IMR-90 (cell line): Measurements from ENCODE around the gene KAZN. TPM values are rescaled to one million over a fixed set of nuclear protein-coding genes. Genes with fewer than 3 reads are reported as not detected.

Experiments used
- ATAC-seq: fragments of 200-7000 bp; cut with Tn5 transposase; 2 replicates; pipeline ENCODE4 v1.9.1; 2020; ENCODE audit warnings: low read depth, mild to moderate bottlenecking, moderate library complexity
- BruUV-seq: library from RNA; stranded (reverse); fragments of 400-500 nt; replicated peaks from 2 replicates; lab custom pipeline; 2021; lab: Mats Ljungman, UMichigan
- CTCF ChIA-PET: fragments of 300-600 bp; formaldehyde crosslinking; extraction: SDS; loops from one replicate; lab custom pipeline; 2021; ENCODE audit warnings: antibody characterized with exemption; lab: Yijun Ruan, JAX
- POLR2A ChIA-PET: fragments of 300-600 bp; sonication (Branson Sonifier 250); formaldehyde crosslinking; loops from one replicate; lab custom pipeline; 2022; ENCODE audit warnings: antibody characterized with exemption; ENCODE audit not compliant: unreplicated experiment; lab: Charles Lee
- DNase-seq: peaks from one replicate; pipeline ENCODE4 v3.0.0; 2013
- H2AFZ ChIP-seq: replicated peaks from 2 replicates; pipeline ENCODE3; 2013; ENCODE audit warnings: low read length, mild to moderate bottlenecking; ENCODE audit not compliant: poor library complexity
- H2AK5ac ChIP-seq: 2 replicates; pipeline ENCODE4 v1.6.1; 2013; ENCODE audit warnings: low read depth, low read length, inconsistent platforms
- H2AK9ac ChIP-seq: replicated peaks from 2 replicates; pipeline ENCODE3; 2013; ENCODE audit warnings: mild to moderate bottlenecking, low read depth, low read length, moderate library complexity; ENCODE audit not compliant: poor library complexity
- H2BK120ac ChIP-seq: 2 replicates; pipeline ENCODE4 v1.6.1; 2013; ENCODE audit warnings: low read depth, low read length, inconsistent platforms
- H2BK15ac ChIP-seq: 3 replicates; pipeline ENCODE4 v1.6.1; 2013; ENCODE audit warnings: low read depth, low read length, inconsistent platforms
- H2BK20ac ChIP-seq: 2 replicates; pipeline ENCODE4 v1.6.1; 2013; ENCODE audit warnings: low read depth, mild to moderate bottlenecking, inconsistent platforms, low read length, moderate library complexity
- H2BK5ac ChIP-seq: 2 replicates; pipeline ENCODE4 v1.6.1; 2013; ENCODE audit warnings: mild to moderate bottlenecking, low read depth, low read length, inconsistent platforms; ENCODE audit not compliant: poor library complexity, severe bottlenecking
- H3K14ac ChIP-seq: replicated peaks from 2 replicates; pipeline ENCODE4 v1.6.1; 2013; ENCODE audit warnings: low read depth, low read length, inconsistent platforms
- H3K18ac ChIP-seq: 2 replicates; pipeline ENCODE4 v1.6.1; 2013; ENCODE audit warnings: low read depth, low read length, control low read depth
- H3K23ac ChIP-seq: 2 replicates; pipeline ENCODE4 v1.6.1; 2013; ENCODE audit warnings: low read depth, low read length, inconsistent platforms
- H3K27ac ChIP-seq: 2 replicates; pipeline ENCODE4 v1.5.1; 2013; ENCODE audit warnings: mild to moderate bottlenecking, control low read depth, low read length; ENCODE audit not compliant: insufficient read depth
- H3K27me3 ChIP-seq: 2 replicates; pipeline ENCODE4 v1.6.1; 2013; ENCODE audit warnings: low read length; ENCODE audit not compliant: control insufficient read depth, insufficient read depth
- H3K36me3 ChIP-seq: 2 replicates; pipeline ENCODE4 v1.6.1; 2013; ENCODE audit warnings: low read length, mixed read lengths; ENCODE audit not compliant: control insufficient read depth, insufficient read depth
- H3K4ac ChIP-seq: 2 replicates; pipeline ENCODE4 v1.6.1; 2013; ENCODE audit warnings: low read depth, low read length, inconsistent platforms
- H3K4me1 ChIP-seq: 2 replicates; pipeline ENCODE4 v1.6.1; 2013; ENCODE audit warnings: low read length, mixed read lengths; ENCODE audit not compliant: control insufficient read depth, insufficient read depth
- H3K4me2 ChIP-seq: 2 replicates; pipeline ENCODE4 v1.6.1; 2013; ENCODE audit warnings: low read depth, mild to moderate bottlenecking, control low read depth, low read length, moderate library complexity
- H3K4me3 ChIP-seq: 2 replicates; pipeline ENCODE4 v1.5.1; 2013; ENCODE audit warnings: low read depth, mild to moderate bottlenecking, control low read depth, low read length, moderate library complexity; ENCODE audit not compliant: insufficient read depth
- H3K56ac ChIP-seq: 2 replicates; pipeline ENCODE4 v1.6.1; 2013; ENCODE audit warnings: low read length, inconsistent platforms; ENCODE audit not compliant: insufficient read depth; ENCODE audit errors: extremely low read depth
- H3K79me1 ChIP-seq, 2 experiments: 2 replicates each; pipeline ENCODE4 v1.6.1; 2013; ENCODE audit warnings: low read length in 2 of 2, inconsistent platforms in 1 of 2, low read depth in 1 of 2
- H3K9ac ChIP-seq: 2 replicates; pipeline ENCODE4 v1.6.1; 2013; ENCODE audit warnings: low read depth, low read length, control low read depth
- H3K9me1 ChIP-seq: 2 replicates; pipeline ENCODE4 v1.6.1; 2013; ENCODE audit warnings: low read length, inconsistent platforms; ENCODE audit not compliant: insufficient read depth
- H3K9me3 ChIP-seq: 2 replicates; pipeline ENCODE4 v1.6.1; 2013; ENCODE audit warnings: low read length; ENCODE audit not compliant: control insufficient read depth, insufficient read depth
- H4K20me1 ChIP-seq: 2 replicates; pipeline ENCODE4 v1.6.1; 2013; ENCODE audit warnings: low read length, inconsistent platforms; ENCODE audit not compliant: insufficient read depth
- H4K5ac ChIP-seq: 2 replicates; pipeline ENCODE4 v1.6.1; 2013; ENCODE audit warnings: mild to moderate bottlenecking, low read depth, low read length, control low read depth
- H4K8ac ChIP-seq, 2 experiments: 2 replicates each; pipeline ENCODE4 v1.6.1; 2013; ENCODE audit warnings: low read depth in 2 of 2, low read length in 2 of 2, control low read depth in 1 of 2, inconsistent platforms in 1 of 2
- H4K91ac ChIP-seq: 2 replicates; pipeline ENCODE4 v1.6.1; 2013; ENCODE audit warnings: low read depth, low read length, inconsistent platforms; ENCODE audit not compliant: insufficient read depth
- BHLHE40 ChIP-seq: fragments of 150-350 bp; IDR thresholded peaks from 2 replicates; pipeline ENCODE4 v1.6.1; 2016; ENCODE audit warnings: mild to moderate bottlenecking, low read depth, low read length
- CEBPB ChIP-seq: IDR thresholded peaks from 2 replicates; pipeline ENCODE4 v1.6.1; 2012; ENCODE audit warnings: low read depth, low read length, improper control_type of control experiment
- CHD1 ChIP-seq: IDR thresholded peaks from 2 replicates; pipeline ENCODE4 v1.6.1; 2012; ENCODE audit warnings: low read depth, low read length, improper control_type of control experiment
- FOS ChIP-seq: fragments of 150-350 bp; IDR thresholded peaks from 2 replicates; pipeline ENCODE4 v1.6.1; 2016; ENCODE audit warnings: low read depth, low read length
- MAFK ChIP-seq: IDR thresholded peaks from 2 replicates; pipeline ENCODE4 v1.6.1; 2012; ENCODE audit warnings: low read depth, low read length, improper control_type of control experiment
- MAZ ChIP-seq: IDR thresholded peaks from 2 replicates; pipeline ENCODE4 v1.6.1; 2012; ENCODE audit warnings: low read depth, mild to moderate bottlenecking, low read length, improper control_type of control experiment, moderate library complexity, borderline replicate concordance
- MXI1 ChIP-seq: IDR thresholded peaks from 2 replicates; pipeline ENCODE4 v1.6.1; 2012; ENCODE audit warnings: low read depth, mild to moderate bottlenecking, low read length, moderate library complexity, borderline replicate concordance
- NFE2L2 ChIP-seq: fragments of 150-350 bp; IDR thresholded peaks from 2 replicates; pipeline ENCODE4 v1.6.1; 2016; ENCODE audit warnings: low read depth, mild to moderate bottlenecking, low read length
- POLR2A ChIP-seq: IDR thresholded peaks from 2 replicates; pipeline ENCODE4 v1.6.1; 2012; ENCODE audit warnings: mild to moderate bottlenecking, low read depth, low read length
- RAD21 ChIP-seq: IDR thresholded peaks from 2 replicates; pipeline ENCODE4 v1.6.1; 2012; ENCODE audit warnings: low read length, improper control_type of control experiment
- RCOR1 ChIP-seq: IDR thresholded peaks from 2 replicates; pipeline ENCODE4 v1.6.1; 2012; ENCODE audit warnings: mild to moderate bottlenecking, low read length, improper control_type of control experiment; ENCODE audit not compliant: insufficient replicate concordance
- RFX5 ChIP-seq: IDR thresholded peaks from 2 replicates; pipeline ENCODE4 v1.8.0; 2012; ENCODE audit warnings: low read depth, mild to moderate bottlenecking, low read length, moderate library complexity
- SMC3 ChIP-seq: fragments of 150-350 bp; IDR thresholded peaks from 2 replicates; pipeline ENCODE4 v1.6.1; 2016; ENCODE audit warnings: low read depth, mild to moderate bottlenecking, antibody characterized with exemption, low read length, moderate library complexity
- WGBS, 2 experiments: methylation state at CpG; one replicate each; pipeline versions ENCODE4 v1.1.5 to v1.1.7; 2013; ENCODE audit warnings: missing lambda C conversion rate in 2 of 2; ENCODE audit not compliant: insufficient read length in 1 of 2; ENCODE audit errors: extremely low coverage in 2 of 2; 5-methylcytosine and 5-hydroxymethylcytosine counted together
- dilution Hi-C: fragments of 300-500 bp; cut with HindIII; formaldehyde crosslinking; loops from one replicate; pipeline ENCODE4 v1.14.3; 2018; ENCODE audit warnings: low sequenced_read_pairs; ENCODE audit not compliant: unreplicated experiment
- in situ Hi-C: fragments of 300-500 bp; cut with MboI; formaldehyde crosslinking; loops from 3 replicates; pipeline ENCODE4 v1.14.3; 2019; ENCODE audit warnings: low sequenced_read_pairs, inconsistent platforms, mixed read lengths
- intact Hi-C: fragments of 100-400 bp; cut with micrococcal nuclease; formaldehyde crosslinking; loops from 2 replicates; pipeline ENCODE4 v1.10.0; 2022
- polyA plus RNA-seq, 3 experiments: library from polyadenylated mRNA; depleted of rRNA; stranded (reverse); fragments of >200 nt; gene quantifications; 2 replicates each; pipeline ENCODE4 v1.2.3, GENCODE V29; 2012; ENCODE audit warnings: low replicate concordance in 1 of 3
- total RNA-seq: library from RNA; depleted of rRNA; stranded (reverse); fragments of >200 nt; gene quantifications from 2 replicates; pipeline ENCODE4 v1.2.3, GENCODE V29; 2012
- TF ChIP-seq, protein P1 (sequence below): fragments of 150-350 bp; IDR thresholded peaks from 2 replicates; pipeline ENCODE4 v1.6.1; 2017; ENCODE audit warnings: mild to moderate bottlenecking, antibody characterized with exemption, low read length, low read depth
- TF ChIP-seq, protein P2 (sequence below): conservative IDR thresholded peaks from 2 replicates; pipeline ENCODE4 v1.5.1; 2012; ENCODE audit warnings: mild to moderate bottlenecking, low read depth, low read length, improper control_type of control experiment
- TF ChIP-seq, protein P3 (sequence below): fragments of 150-350 bp; IDR thresholded peaks from 2 replicates; pipeline ENCODE4 v1.6.1; 2016; ENCODE audit warnings: low read depth, mild to moderate bottlenecking, low read length, moderate library complexity, borderline replicate concordance

Gene KAZN
- total and polyA plus RNA-seq, 2 of the 4 experiments (the other 2 are of a cell fraction), result 5.2 to 10.5 TPM

DNA sequence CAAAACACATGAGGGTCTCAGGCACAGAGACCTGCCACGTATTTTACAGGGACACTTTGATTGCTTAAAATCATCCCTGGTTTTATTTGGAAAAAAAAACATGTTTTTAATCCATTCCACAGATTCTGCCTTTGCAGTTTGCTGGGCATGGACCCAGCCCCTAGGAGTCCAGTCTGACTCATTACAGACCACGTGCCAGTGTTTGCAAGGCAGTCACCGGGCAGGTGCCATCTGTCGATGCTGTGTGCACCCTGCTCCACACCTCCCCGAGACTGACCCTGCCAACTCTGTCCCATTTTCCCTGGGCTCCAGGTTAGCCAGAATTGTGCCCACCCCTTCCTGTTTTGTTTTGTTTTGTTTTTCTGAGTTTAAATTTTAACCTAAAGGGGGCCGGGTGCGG lies 406.6 kb downstream of the KAZN start:
- Histone ChIP-seq H3K14ac (no peak overlapping the region), H3K27me3 (no peaks in the 10 kb centered on the region), H3K23ac (no peak overlapping the region), H3K9ac (no peak overlapping the region), H3K56ac (no peak overlapping the region), H3K27ac (no peak overlapping the region), H3K79me1 (peaks cover 26 to 81% of the 10 kb centered on the region in 2 experiments), H2BK120ac (no peak overlapping the region), H3K9me1 (peaks cover 16% of the 10 kb centered on the region; the same call in 1 of the 2 replicates), H2AFZ (no peak overlapping the region), H3K9me3 (no peaks in the 10 kb centered on the region), H3K4me1 (peaks cover 14% of the 10 kb centered on the region), H3K4me3 (no peak overlapping the region), H2AK9ac (no peak overlapping the region), H3K18ac (no peak overlapping the region), H3K36me3 (peaks cover 5% of the 10 kb centered on the region; the same call in 1 of the 2 replicates), H3K4me2 (no peak overlapping the region), H2BK20ac (no peak overlapping the region), H2BK15ac (no peak overlapping the region), H4K91ac (no peak overlapping the region), H4K5ac (no peak overlapping the region), H3K4ac (no peak overlapping the region), H4K20me1 (peaks cover 24% of the 10 kb centered on the region), H2AK5ac (no peak overlapping the region), H4K8ac (no peak overlapping the region), H2BK5ac (no peak overlapping the region)
- no peak for ATAC-seq
- CTCF ChIA-PET, result no interaction called here
- dilution Hi-C loops, result no loop called here
- DNase-seq, result no peak
- POLR2A ChIA-PET, result no interaction called here
- TF ChIP-seq BHLHE40 (no peak), MAZ (no peak), MXI1 (no peak), POLR2A (no peak), NFE2L2 (no peak), CEBPB (no peak), MAFK (no peak), RFX5 (no peak), CHD1 (no peak), RCOR1 (no peak), FOS (no peak), RAD21 (no peak), SMC3 (no peak)
- TF ChIP-seq, protein P1, sequence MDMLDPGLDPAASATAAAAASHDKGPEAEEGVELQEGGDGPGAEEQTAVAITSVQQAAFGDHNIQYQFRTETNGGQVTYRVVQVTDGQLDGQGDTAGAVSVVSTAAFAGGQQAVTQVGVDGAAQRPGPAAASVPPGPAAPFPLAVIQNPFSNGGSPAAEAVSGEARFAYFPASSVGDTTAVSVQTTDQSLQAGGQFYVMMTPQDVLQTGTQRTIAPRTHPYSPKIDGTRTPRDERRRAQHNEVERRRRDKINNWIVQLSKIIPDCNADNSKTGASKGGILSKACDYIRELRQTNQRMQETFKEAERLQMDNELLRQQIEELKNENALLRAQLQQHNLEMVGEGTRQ, result no peak
- TF ChIP-seq, protein P2, sequence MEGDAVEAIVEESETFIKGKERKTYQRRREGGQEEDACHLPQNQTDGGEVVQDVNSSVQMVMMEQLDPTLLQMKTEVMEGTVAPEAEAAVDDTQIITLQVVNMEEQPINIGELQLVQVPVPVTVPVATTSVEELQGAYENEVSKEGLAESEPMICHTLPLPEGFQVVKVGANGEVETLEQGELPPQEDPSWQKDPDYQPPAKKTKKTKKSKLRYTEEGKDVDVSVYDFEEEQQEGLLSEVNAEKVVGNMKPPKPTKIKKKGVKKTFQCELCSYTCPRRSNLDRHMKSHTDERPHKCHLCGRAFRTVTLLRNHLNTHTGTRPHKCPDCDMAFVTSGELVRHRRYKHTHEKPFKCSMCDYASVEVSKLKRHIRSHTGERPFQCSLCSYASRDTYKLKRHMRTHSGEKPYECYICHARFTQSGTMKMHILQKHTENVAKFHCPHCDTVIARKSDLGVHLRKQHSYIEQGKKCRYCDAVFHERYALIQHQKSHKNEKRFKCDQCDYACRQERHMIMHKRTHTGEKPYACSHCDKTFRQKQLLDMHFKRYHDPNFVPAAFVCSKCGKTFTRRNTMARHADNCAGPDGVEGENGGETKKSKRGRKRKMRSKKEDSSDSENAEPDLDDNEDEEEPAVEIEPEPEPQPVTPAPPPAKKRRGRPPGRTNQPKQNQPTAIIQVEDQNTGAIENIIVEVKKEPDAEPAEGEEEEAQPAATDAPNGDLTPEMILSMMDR, result no peak
- TF ChIP-seq, protein P3, sequence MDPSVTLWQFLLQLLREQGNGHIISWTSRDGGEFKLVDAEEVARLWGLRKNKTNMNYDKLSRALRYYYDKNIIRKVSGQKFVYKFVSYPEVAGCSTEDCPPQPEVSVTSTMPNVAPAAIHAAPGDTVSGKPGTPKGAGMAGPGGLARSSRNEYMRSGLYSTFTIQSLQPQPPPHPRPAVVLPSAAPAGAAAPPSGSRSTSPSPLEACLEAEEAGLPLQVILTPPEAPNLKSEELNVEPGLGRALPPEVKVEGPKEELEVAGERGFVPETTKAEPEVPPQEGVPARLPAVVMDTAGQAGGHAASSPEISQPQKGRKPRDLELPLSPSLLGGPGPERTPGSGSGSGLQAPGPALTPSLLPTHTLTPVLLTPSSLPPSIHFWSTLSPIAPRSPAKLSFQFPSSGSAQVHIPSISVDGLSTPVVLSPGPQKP, result no peak
- in situ Hi-C loops, result no loop called here
- 83% methylated on average over 2 of the region's 7 CpGs; no CpG with 5 or more reads in 1 of the 2 experiments for WGBS, 2 experiments
- intact Hi-C loops, result no loop called here
- no TSS peak for BruUV-seq
